Cortex of kidney (tissue), 1 donor: Measurements from ENCODE around the gene NENF.

Source experiments
- DNase-seq: peaks from one replicate; lab custom pipeline; 2025; lab: John Stamatoyannopoulos, UW

The NENF gene

GRCh38 chr1:212431644-212432043 lies 1.1 kb upstream of the NENF start:
- no peak for DNase-seq

GRCh38 chr1:212432272-212432660 lies 454 bp upstream of the NENF start:
- DNase-seq, result no peak

GRCh38 chr1:212433577-212434462 lies 1.1 kb downstream of the NENF start:
- no peak for DNase-seq

GRCh38 chr1:212434992-212435391 lies 2.3 kb downstream of the NENF start:
- no peak for DNase-seq

- no peak for DNase-seq
These were observed 4.6 kb downstream of the NENF start for GRCh38 chr1:212437179-212437798.

GRCh38 chr1:212438831-212439237 lies 6.1 kb downstream of the NENF start:
- no peak for DNase-seq

- no peak for DNase-seq
These were observed 7.7 kb downstream of the NENF start for GRCh38 chr1:212440419-212440818.

GRCh38 chr1:212442408-212442807 lies 9.7 kb downstream of the NENF start:
- no peak for DNase-seq

GRCh38 chr1:212446333-212446732 lies 13.6 kb downstream of the NENF start:
- no peak for DNase-seq

GRCh38 chr1:212447478-212447877 lies 14.8 kb downstream of the NENF start:
- DNase-seq, result no peak

GRCh38 chr1:212450331-212450881 lies 17.7 kb downstream of the NENF start:
- DNase-seq, result no peak

- DNase-seq, result no peak
These were observed 18.9 kb downstream of the NENF start for GRCh38 chr1:212451416-212452322.

- DNase-seq, result no peak
These were observed 19.8 kb downstream of the NENF start for GRCh38 chr1:212452323-212453155.

GRCh38 chr1:212453156-212453857 lies 20.6 kb downstream of the NENF start:
- no peak for DNase-seq

- DNase-seq, result no peak
These were observed 22.0 kb downstream of the NENF start for GRCh38 chr1:212454741-212455140.

- no peak for DNase-seq
These were observed 22.7 kb downstream of the NENF start for GRCh38 chr1:212455401-212455800.

GRCh38 chr1:212455803-212456528 lies 23.2 kb downstream of the NENF start:
- DNase-seq, result no peak

- DNase-seq, result no peak
These were observed 25.1 kb downstream of the NENF start for GRCh38 chr1:212457740-212458338.

- no peak for DNase-seq
These were observed 26.1 kb downstream of the NENF start for GRCh38 chr1:212458817-212459216.
